ENCODE measurements around the gene CPT1B. TPM values are rescaled to one million over a fixed set of nuclear protein-coding genes. Genes with fewer than 3 reads are reported as not detected.

Gene CPT1B
- total and polyA plus RNA-seq, 2 donors (not counting 1 experiment from before 2014, with no cell fraction given), result 55.0 to 109 TPM

DNA sequence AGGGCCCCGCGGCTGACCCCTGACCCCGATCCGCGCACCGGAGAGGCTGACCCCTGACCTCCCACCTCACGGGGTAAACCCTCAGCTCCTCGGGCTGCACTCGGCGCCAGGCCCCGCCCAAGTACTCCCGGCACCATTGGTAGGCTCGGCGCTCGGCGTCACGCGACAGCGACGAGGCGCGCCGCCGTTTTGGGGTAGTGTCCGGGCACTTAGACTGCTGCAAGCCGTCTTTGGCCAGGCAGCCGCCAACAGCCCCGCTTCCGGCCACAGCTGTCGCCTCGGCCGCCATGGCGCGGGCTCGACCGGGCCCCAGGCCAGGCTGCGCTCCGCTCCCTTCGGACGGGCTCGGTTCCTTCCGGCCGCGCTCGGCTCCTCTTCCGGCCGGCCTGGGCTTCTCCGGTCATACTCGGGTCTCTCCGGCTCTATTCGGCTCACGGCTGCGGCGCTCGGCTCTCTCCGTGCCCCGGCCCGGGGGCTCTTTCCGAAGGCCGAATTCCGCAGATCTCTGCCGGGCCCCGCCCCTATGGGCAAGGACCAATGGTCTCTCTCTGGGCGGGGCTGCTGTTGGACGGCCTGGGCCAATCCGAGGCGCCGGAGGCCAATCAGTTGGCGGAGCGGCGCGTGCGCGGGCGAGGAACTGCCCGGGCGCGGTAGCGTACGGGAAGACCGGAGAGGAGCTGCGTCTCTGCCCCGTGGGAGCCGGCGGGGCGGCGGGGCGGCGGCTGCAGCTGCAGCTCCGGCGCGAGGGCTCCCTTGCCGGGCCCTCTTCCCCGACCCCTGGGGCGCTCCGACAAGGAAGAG, 4.5 kb upstream of the CPT1B start, which contains the start of gene CHKB:
Gene CHKB, minus strand, starts transcription at position 357 of the 801 bp plus-strand sequence. Its CDS starts 68 bp downstream, at position 289.
- POLR2A ChIA-PET, result interaction anchor here (1.2 to 1.7 kb wide), 6 partner anchors 20 to 114 kb away, joined by 4 to 12 read pairs (median 6); partner anchors contain the start of genes LMF2, NCAPH2, SCO2 and SYCE3
- Histone ChIP-seq H3K9ac (ENCODE audit: low read length) (peak within 1 kb of the TSS; percentile 84), H2AFZ (ENCODE audit: insufficient read depth, low read depth, low read length, poor library complexity, severe bottlenecking) (peak within 1 kb of the TSS; percentile 90), H3K27me3 (replicated peaks in 1 of 4; ENCODE audit: control extremely low read depth in 1 of 4, control insufficient read depth in 3 of 4, insufficient read depth in 4 of 4, low read length in 3 of 4) (no peaks in the 10 kb centered on the region), H3K79me2 (ENCODE audit: control insufficient read depth, insufficient read depth, low read length) (peaks cover 12% of the 10 kb centered on the region), H4K20me1 (ENCODE audit: control insufficient read depth, insufficient read depth, low read length, poor library complexity, severe bottlenecking) (peaks cover 25% of the 10 kb centered on the region), H3K9me3 (ENCODE audit: control extremely low read depth in 1 of 3, control insufficient read depth in 2 of 3, insufficient read depth in 1 of 3, low read length in 2 of 3) (no peaks in the 10 kb centered on the region), H3K36me3 (replicated peaks in 1 of 2; ENCODE audit: control extremely low read depth in 1 of 2, control insufficient read depth in 1 of 2, extremely low read depth in 1 of 2, insufficient read depth in 2 of 2, low read length in 1 of 2) (peaks cover 0 to 17% of the 10 kb centered on the region in 2 experiments), H3K4me2 (replicated peaks; ENCODE audit: low read depth, low read length, poor library complexity, severe bottlenecking) (peak within 1 kb of the TSS; percentile 84), H3K4me1 (ENCODE audit: control insufficient read depth in 2 of 2, insufficient read depth in 2 of 2, low read length in 2 of 2) (peaks cover 14 to 19% of the 10 kb centered on the region in 2 donors), H3K27ac (ENCODE audit: low read length in 2 of 2) (peak within 1 kb of the TSS; percentile 82 to 96), H3K4me3 (ENCODE audit: control extremely low read depth in 1 of 5, extremely low read depth in 1 of 5, insufficient read depth in 1 of 5, low read depth in 2 of 5, low read length in 4 of 5) (peak within 1 kb of the TSS; percentile 58 to 91 (median 80))
- ATAC-seq (ENCODE audit: low read depth) (peak; percentile 94), DNase-seq (peak; percentile 98)
- TF ChIP-seq, protein P1, sequence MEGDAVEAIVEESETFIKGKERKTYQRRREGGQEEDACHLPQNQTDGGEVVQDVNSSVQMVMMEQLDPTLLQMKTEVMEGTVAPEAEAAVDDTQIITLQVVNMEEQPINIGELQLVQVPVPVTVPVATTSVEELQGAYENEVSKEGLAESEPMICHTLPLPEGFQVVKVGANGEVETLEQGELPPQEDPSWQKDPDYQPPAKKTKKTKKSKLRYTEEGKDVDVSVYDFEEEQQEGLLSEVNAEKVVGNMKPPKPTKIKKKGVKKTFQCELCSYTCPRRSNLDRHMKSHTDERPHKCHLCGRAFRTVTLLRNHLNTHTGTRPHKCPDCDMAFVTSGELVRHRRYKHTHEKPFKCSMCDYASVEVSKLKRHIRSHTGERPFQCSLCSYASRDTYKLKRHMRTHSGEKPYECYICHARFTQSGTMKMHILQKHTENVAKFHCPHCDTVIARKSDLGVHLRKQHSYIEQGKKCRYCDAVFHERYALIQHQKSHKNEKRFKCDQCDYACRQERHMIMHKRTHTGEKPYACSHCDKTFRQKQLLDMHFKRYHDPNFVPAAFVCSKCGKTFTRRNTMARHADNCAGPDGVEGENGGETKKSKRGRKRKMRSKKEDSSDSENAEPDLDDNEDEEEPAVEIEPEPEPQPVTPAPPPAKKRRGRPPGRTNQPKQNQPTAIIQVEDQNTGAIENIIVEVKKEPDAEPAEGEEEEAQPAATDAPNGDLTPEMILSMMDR (IDR thresholded peaks at IDR 0.05), result no peak
- no peak for TF ChIP-seq EZH2 (IDR thresholded peaks at IDR 0.05; ENCODE audit: borderline replicate concordance, insufficient read depth, low read depth, low read length, poor library complexity, severe bottlenecking)
- H3K27me3 Mint-ChIP-seq, result no peaks in the 10 kb centered on the region
- CTCF ChIA-PET, result interaction anchor here (1.0 to 1.9 kb wide), 5 partner anchors 19 to 57 kb away, joined by 3 to 6 read pairs (median 5); partner anchors contain the start of genes SCO2 and SYCE3
- H3K4me3 Mint-ChIP-seq, result peak within 1 kb of the TSS; percentile 89
- H3K9me3 Mint-ChIP-seq (ENCODE audit: insufficient read depth), result no peaks in the 10 kb centered on the region
- intact Hi-C loops (cut with micrococcal nuclease), result loop anchor here (1.0 to 5.0 kb wide), 8 partner anchors 20 to 330 kb away; partner anchors contain the start of genes ARSA, HDAC10, NCAPH2 and PPP6R2
- WGBS (ENCODE audit: insufficient coverage), result under 1% methylated on average over 96 of the region's 96 CpGs
- H3K27ac Mint-ChIP-seq, result peak within 1 kb of the TSS; percentile 93
- peaks cover 24% of the 10 kb centered on the region for H3K4me1 Mint-ChIP-seq
